ENCODE data around the gene IRF7. TPM values are rescaled to one million over a fixed set of nuclear protein-coding genes. Genes with fewer than 3 reads are reported as not detected.

IRF7 gene
- total RNA-seq, 1 experiment from 2014 or later: 12.0 TPM

- no peak for DNase-seq (ENCODE audit: low spot score)
Observed at GRCh38 chr11:640021-640706, 24.4 kb upstream of the IRF7 start.

GRCh38 chr11:639332-639955 lies 23.7 kb upstream of the IRF7 start:
- DNase-seq (ENCODE audit: low spot score): no peak

GRCh38 chr11:638631-639331 lies 23.0 kb upstream of the IRF7 start:
- DNase-seq (ENCODE audit: low spot score): no peak

GRCh38 chr11:637593-638521 lies 22.1 kb upstream of the IRF7 start:
- no peak for DNase-seq (ENCODE audit: low spot score)

GRCh38 chr11:637333-637592 lies 21.5 kb upstream of the IRF7 start:
- no peak for DNase-seq (ENCODE audit: low spot score)

DNA sequence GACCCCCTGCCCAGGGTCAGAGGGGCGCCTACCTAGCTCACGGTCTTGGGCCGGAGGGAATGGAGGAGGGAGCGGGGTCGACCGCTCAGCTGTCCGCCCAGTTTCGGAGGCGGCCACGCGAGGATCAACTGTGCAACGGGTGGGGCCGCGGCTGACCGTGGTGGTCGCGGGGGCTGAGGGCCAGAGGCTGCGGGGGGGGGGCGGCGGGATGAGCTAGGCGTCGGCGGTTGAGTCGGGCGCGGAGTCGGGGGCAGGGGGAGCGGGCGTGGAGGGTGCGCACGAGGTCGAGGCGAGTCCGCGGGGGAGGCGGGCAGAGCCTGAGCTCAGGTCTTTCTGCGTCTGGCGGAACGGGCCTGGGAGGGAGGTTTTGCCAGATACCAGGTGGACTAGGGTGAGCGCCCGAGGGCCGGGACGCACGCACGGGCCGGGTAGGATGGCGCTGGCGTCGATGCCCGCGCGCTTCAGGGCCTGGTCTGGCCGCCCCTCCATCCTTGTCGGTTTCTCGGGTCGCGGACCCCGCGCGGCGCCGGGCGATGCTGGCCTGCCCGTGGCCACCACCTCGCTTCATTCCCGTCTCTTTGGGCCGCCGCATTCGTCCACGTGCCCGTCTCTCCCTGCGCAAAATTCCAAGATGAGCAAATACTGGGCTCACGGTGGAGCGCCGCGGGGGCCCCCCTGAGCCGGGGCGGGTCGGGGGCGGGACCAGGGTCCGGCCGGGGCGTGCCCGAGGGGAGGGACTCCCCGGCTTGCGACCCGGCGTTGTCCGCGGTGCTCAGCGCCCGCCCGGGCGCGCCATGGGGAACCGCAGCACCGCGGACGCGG lies 21.0 kb upstream of the IRF7 start, which contains the start of gene DRD4:
Gene DRD4 (plus strand): TSS at position 759 of the 822 bp plus-strand sequence. CDS start 36 bp downstream, at position 795.
- no peak for DNase-seq (ENCODE audit: low spot score)

DNA sequence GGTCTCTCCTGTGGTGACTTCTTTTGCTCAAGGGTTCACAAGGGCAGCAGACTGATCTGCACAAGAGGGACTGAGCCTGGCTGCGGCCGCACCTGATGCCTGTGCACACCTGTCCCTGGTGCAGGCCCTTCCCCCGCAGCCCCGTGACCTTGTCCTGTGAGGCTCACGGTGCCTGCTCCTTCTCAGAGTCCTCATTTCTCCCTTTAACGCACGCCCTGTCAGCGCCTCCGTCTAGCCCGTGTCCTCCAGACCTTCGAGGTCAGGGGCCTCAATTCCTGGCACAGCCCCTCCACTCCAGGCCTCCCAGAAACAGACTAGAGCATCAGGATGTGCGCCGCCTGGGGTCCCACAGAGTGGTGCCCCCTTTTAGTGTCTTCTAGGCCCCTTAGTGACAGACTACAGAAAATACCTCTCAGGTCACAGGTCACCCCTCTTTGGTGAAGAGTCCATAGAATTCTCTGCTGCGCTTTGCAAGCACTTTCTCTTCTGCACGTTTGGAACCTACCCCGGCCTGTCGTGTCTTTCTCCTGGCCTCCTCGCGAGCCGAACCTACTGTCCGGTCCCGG lies 20.3 kb upstream of the IRF7 start:
- DNase-seq (ENCODE audit: low spot score): no peak

GRCh38 chr11:630871-631270 lies 15.1 kb upstream of the IRF7 start:
- DNase-seq (ENCODE audit: low spot score): no peak

- peak; percentile 33 for DNase-seq (ENCODE audit: low spot score)
Observed at GRCh38 chr11:629237-629583, 13.5 kb upstream of the IRF7 start.

DNA sequence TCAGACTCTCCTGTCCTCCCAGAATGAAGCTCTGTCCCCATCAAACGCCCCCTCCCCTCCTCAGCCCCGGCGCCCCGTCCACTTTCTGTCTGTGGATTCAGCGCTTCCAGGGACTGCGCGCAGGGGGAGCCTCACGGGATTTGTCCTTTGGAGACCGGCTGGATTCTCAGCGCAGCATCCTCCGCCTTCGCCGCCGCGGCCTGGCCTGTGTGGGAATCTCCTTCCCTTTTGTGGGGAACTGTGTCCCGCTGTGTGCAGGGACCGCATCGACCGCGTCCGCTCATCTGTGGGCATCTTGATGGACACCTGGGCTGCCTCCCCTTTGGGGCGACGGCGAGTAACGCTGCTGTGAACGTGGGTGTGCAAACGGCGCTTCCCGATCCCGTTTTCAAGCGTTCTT lies 12.3 kb upstream of the IRF7 start:
- no peak for DNase-seq (ENCODE audit: low spot score)

DNA sequence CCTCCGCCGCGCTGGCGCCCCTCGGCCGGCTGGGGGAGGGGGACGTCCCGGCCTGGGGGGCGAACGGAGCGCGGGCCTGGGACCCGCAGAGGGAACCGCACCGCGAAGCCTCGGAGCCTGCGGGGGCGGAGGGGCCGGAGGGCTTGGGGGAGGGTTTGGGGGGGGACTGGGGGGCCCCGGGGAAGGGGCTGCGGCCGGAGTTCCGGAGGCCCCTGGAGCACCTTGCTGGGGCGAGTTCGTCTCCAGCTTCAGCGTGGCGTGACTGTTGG lies 11.5 kb upstream of the IRF7 start:
- DNase-seq (ENCODE audit: low spot score): no peak

- DNase-seq (ENCODE audit: low spot score): no peak
Observed at GRCh38 chr11:626475-627307, 10.9 kb upstream of the IRF7 start, which contains the start of gene SCT. Gene SCT, minus strand, starts transcription at chr11:627181. Its CDS starts 38 bp downstream, at chr11:627143.

- no peak for DNase-seq (ENCODE audit: low spot score)
Observed at GRCh38 chr11:625636-626268, 10.0 kb upstream of the IRF7 start.

- no peak for DNase-seq (ENCODE audit: low spot score)
Observed at GRCh38 chr11:624705-625635, 9.2 kb upstream of the IRF7 start, which contains the start of gene CDHR5. Gene CDHR5, minus strand, starts transcription at chr11:624955. Its CDS starts 53 bp downstream, at chr11:624902.

- DNase-seq (ENCODE audit: low spot score): peak; percentile 85
Observed at GRCh38 chr11:623999-624704, 8.4 kb upstream of the IRF7 start.

- DNase-seq (ENCODE audit: low spot score): no peak
Observed at GRCh38 chr11:623349-623869, 7.7 kb upstream of the IRF7 start.

- DNase-seq (ENCODE audit: low spot score): no peak
Observed at GRCh38 chr11:621838-622237, 6.1 kb upstream of the IRF7 start.
